Spleen (tissue), 7 donors: ENCODE results near the gene CACNA2D3.

Experiments used
- CTCF ChIP-seq, 11 experiments: fragments of 200-600 bp in 7 of 11; fragments of 450-650 bp in 4 of 11; sonication (generic) in 4 of 11; IDR thresholded peaks in 8 of 11; conservative IDR thresholded peaks in 3 of 11; 1 replicate in 7 of 11; 2 replicates in 4 of 11; pipeline versions ENCODE4 v1.4.0 to v1.8.0; 2016 to 2021; ENCODE audit warnings: antibody characterized with exemption in 11 of 11, inconsistent platforms in 4 of 11, mild to moderate bottlenecking in 1 of 11
- POLR2A ChIP-seq, 3 donors: fragments of 450-650 bp; IDR thresholded peaks; one replicate each; pipeline ENCODE4 v1.5.1; 2017; ENCODE audit warnings: antibody characterized with exemption in 3 of 3, mild to moderate bottlenecking in 1 of 3
- POLR2AphosphoS5 ChIP-seq, 3 donors: sonication (generic); formaldehyde crosslinking; IDR thresholded peaks; one replicate each; pipeline ENCODE4 v1.5.1; 2017; ENCODE audit warnings: antibody characterized with exemption in 3 of 3
- donor health status: DM: no; HTN: no; CAD: no; lungs with moderate emphysema.
- donor health status: DM: no; HTN: no; CAD: no.
- donor health status: DM: no; HTN: no; CAD: no.

- TF ChIP-seq CTCF (IDR thresholded peaks at IDR 0.05 in 8 of 11, conservative IDR thresholded peaks at IDR 0.05 in 3 of 11) (no peak), POLR2A (IDR thresholded peaks at IDR 0.05) (no peak), POLR2AphosphoS5 (IDR thresholded peaks at IDR 0.05) (no peak)
Observed at GRCh38 chr3:54780336-54780735, 658.0 kb downstream of the CACNA2D3 start.
